Ectodermal cell (in vitro differentiated cells): ENCODE measurements around the gene SLC25A24. TPM values are rescaled to one million over a fixed set of nuclear protein-coding genes. Genes with fewer than 3 reads are reported as not detected.
"Not testable (repeated sequence)": the region's sequence is repeated elsewhere in the genome, so short reads cannot be mapped to it uniquely, and the experiment has no call there.

Experiments
- H3K27ac ChIP-seq: 2 replicates; pipeline ENCODE4 v1.7.0; 2013; ENCODE audit warnings: mild to moderate bottlenecking, low read depth, low read length; ENCODE audit not compliant: insufficient read depth, poor library complexity, severe bottlenecking
- H3K27me3 ChIP-seq: 2 replicates; pipeline ENCODE4 v1.7.0; 2013; ENCODE audit warnings: mild to moderate bottlenecking, low read length; ENCODE audit not compliant: insufficient read depth, control insufficient read depth, poor library complexity, severe bottlenecking
- H3K36me3 ChIP-seq: one replicate; pipeline ENCODE4 v1.7.0; 2013; ENCODE audit warnings: low read length; ENCODE audit not compliant: control insufficient read depth, insufficient read depth
- H3K4me1 ChIP-seq: one replicate; pipeline ENCODE4 v1.7.0; 2013; ENCODE audit warnings: low read length; ENCODE audit not compliant: control insufficient read depth, insufficient read depth
- H3K4me3 ChIP-seq: 2 replicates; pipeline ENCODE4 v1.7.0; 2013; ENCODE audit warnings: low read depth, low read length, control low read depth; ENCODE audit not compliant: insufficient read depth
- H3K9me3 ChIP-seq: 2 replicates; pipeline ENCODE4 v1.7.0; 2013; ENCODE audit warnings: mild to moderate bottlenecking, low read length, moderate library complexity; ENCODE audit not compliant: control insufficient read depth
- WGBS, 2 experiments: methylation state at CpG; one replicate each; pipeline ENCODE4 v1.1.7; 2013; ENCODE audit warnings: missing lambda C conversion rate in 2 of 2; 5-methylcytosine and 5-hydroxymethylcytosine counted together
- polyA plus RNA-seq, 4 experiments: library from polyadenylated mRNA; stranded (reverse); fragments of 50-300 nt; gene quantifications; one replicate each; pipeline ENCODE4 v1.2.3, GENCODE V29; 2013

Gene SLC25A24
- polyA plus RNA-seq (2013, experiment 1 of 4) = 46.2 TPM
- 52.5 TPM for polyA plus RNA-seq (2013, experiment 2 of 4)
- 34.8 TPM for polyA plus RNA-seq (2013, experiment 3 of 4)
- 40.0 TPM for polyA plus RNA-seq (2013, experiment 4 of 4)

DNA sequence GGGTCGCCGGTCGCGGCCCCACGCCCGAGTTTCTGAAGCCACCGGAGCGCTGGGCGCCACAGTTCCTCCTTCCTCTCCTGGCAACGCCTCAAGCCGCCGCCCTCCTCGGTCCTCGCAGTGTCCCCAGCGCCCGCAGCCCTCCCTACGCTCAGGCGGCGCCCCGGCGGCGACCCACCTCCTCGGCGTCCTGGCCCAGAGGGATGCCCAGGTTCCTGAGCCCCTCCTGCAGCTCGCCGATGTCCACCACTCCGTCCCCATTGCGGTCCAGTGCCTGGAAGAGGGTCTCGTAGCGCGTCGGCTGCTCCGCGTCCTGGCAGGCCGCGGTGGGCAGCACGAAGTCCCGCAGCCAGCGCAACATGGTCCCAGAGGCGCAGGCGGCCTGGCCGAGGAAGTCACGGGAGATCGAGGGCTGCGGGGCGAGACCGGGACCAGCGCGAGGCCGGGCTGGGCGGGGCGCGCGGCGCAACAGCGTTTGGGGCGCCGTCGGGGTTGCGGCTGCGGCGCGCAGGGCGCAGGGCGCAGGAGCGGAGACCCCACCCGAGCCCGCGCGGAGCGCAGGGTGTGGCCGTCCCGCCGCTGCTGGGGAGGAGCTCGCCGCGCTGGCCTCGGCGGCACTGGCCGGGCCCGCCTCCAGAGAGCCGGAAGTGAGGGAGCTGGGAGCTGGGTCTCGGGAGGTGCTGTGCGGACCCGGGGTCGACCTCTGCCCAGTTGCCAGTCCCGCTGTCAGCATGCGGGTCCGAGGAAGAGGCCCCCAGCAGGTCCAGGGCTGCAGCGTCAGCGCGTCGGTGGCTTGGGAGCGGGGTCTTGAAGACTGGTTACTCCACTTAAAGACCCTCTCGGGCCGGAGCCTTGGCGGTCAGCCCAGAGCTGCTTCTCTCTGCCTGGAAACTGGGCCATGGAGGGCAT, at the start of gene SLC25A24:
Gene SLC25A24, minus strand, starts transcription at position 563 of the 906 bp plus-strand sequence. Its CDS starts 205 bp downstream, at position 358.
- H3K27ac ChIP-seq = peak within 1 kb of the TSS; percentile 60

DNA sequence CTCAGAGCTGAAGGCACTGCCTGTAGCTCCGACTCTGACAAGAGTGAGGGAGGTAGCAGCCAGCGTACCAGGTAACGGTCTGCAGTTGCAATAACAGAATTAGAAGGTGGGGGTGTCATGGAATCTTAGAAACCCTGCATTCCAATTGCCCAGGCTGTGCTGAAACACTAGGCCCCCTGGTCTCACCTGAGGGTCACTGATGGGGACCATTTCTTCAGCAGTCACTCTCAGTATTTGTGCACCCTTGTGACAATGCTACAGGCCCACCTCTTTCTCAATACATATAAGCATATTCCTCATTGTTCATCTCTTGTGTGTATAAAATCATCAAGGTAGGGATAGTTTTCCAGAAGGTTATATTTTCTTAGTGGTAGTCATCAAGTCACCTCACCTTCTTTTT, 43.8 kb upstream of the SLC25A24 start, which contains the start of gene NBPF4:
Gene NBPF4, minus strand, starts transcription at position 101 of the 400 bp plus-strand sequence. CDS start 315 bp downstream, outside the sequence.
- H3K27me3 ChIP-seq, H3K9me3 ChIP-seq, H3K36me3 ChIP-seq, H3K4me3 ChIP-seq, H3K27ac ChIP-seq, H3K4me1 ChIP-seq: not testable (repeated sequence)
- no CpG with 5 or more reads among the region's 3 CpGs for WGBS, 2 experiments

More for the DNA sequence above, at the start of gene SLC25A24:
- no peaks in the 10 kb centered on the region for H3K9me3 ChIP-seq
- H3K36me3 ChIP-seq = peaks cover 4% of the 10 kb centered on the region
- H3K27me3 ChIP-seq = no peaks in the 10 kb centered on the region
- 0% methylated on average over 97 of the region's 97 CpGs for WGBS, 2 experiments
- H3K4me3 ChIP-seq = peak within 1 kb of the TSS; percentile 94
- no peaks in the 10 kb centered on the region for H3K4me1 ChIP-seq

DNA sequence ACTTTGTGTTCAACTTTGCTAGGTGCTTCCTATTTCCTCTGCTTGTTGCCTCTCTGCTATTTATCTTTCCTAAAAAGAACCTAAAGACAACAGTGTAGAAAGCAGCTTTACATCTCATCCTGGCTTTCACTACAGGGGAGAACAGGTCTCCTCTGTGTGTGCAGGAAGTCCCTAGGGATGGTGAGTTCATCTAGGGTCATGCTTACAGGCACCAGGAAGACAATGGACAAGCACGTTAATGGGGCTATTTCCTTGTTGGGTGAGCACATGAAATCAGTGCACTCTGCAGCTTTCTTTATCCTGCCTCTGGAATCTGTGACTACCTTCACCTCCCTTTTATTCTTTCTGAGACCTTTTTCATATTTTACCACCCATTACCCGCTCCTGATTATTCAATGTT, 39.3 kb upstream of the SLC25A24 start:
- not testable (repeated sequence) for H3K36me3 ChIP-seq, H3K4me1 ChIP-seq, H3K4me3 ChIP-seq, H3K27ac ChIP-seq, H3K27me3 ChIP-seq, H3K9me3 ChIP-seq
- no CpG with 5 or more reads among the region's 2 CpGs for WGBS, 2 experiments

DNA sequence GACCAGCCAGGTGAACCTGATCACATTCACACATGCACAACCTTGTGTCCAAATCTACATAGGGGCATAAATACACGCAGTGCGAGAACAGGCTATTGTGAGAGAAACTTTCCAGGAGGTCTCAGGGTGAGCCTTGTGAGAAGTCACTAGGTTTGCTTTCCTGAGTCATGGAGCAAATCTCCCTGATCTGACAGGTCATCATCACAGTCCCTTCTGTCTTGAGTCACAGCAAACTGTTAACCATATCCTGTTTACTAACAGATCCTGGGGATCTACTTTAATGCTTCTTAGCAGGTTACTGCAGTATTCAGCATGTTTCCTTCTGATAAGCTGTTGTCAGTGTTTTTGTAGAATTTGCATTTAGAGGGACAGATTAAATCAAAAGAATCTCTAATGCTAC, 35.2 kb upstream of the SLC25A24 start:
- no CpG with 5 or more reads among the region's 2 CpGs for WGBS, 2 experiments
- not testable (repeated sequence) for H3K27me3 ChIP-seq, H3K27ac ChIP-seq, H3K9me3 ChIP-seq, H3K36me3 ChIP-seq, H3K4me3 ChIP-seq, H3K4me1 ChIP-seq

DNA sequence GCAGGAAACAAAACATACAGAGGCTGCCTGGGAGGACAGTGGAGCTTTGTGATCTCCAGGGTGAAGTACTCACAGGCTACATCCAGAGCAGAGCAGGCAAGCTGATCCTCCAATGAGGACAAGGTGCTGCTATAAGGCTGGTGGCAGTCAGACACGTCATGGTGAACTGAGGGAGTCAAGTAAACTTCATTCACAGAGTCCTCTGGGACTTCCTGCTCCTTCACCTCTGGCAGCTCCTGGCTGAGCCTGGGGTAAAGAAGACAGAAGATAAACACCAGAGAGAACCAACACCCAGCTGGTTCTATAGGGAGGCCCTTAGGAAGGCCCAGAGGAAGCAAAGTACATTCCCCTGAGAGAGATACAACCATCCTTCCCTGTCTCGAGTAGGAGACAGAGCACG, 32.0 kb upstream of the SLC25A24 start:
- no CpG with 5 or more reads among the region's 3 CpGs for WGBS, 2 experiments
- H3K9me3 ChIP-seq = not testable (repeated sequence)

DNA sequence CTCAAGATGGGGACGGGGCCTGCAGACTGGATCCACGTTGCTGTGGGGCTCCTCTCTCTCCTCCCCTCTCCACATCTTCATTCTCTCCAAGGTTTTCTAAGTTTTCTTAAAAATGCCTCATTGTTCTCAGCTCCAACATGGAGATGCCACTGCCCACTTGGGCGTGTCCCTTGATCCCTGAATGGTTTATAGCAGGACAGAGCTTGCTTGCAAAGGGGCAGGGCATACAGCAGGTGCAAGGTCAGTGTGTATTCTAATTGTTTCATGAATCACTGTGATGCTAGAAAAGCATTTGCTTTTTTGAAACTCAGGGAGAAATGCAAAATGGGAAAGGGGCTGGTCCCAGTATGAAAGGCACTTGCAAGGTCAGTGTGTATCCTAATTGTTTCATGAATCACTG, 29.8 kb upstream of the SLC25A24 start:
- not testable (repeated sequence) for H3K4me3 ChIP-seq, H3K9me3 ChIP-seq, H3K27ac ChIP-seq, H3K27me3 ChIP-seq, H3K36me3 ChIP-seq, H3K4me1 ChIP-seq
- no CpG with 5 or more reads among the region's 3 CpGs for WGBS, 2 experiments

More for the DNA sequence above, 32.0 kb upstream of the SLC25A24 start:
- not testable (repeated sequence) for H3K36me3 ChIP-seq, H3K4me1 ChIP-seq, H3K27ac ChIP-seq, H3K27me3 ChIP-seq, H3K4me3 ChIP-seq

DNA sequence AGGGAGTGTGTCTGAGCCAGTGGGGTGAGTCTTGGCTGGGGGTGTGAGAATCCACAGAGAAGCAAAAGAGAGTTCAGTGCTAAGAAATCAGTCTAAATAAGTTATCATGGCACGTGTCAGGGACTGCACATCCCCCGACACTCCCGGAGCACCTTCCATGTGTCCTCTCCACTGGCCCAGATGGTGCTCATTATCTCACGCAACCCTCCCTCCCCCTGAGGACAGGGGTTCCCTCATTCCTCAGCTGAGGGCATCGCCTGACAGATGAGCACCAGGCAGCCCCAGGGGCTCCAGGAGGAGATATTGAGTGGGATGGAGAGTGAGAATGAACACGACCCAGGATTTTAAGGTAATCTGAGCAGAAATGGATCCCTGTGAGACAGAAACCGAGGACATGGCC, 27.6 kb upstream of the SLC25A24 start:
- not testable (repeated sequence) for H3K27ac ChIP-seq, H3K9me3 ChIP-seq, H3K4me1 ChIP-seq, H3K4me3 ChIP-seq, H3K36me3 ChIP-seq, H3K27me3 ChIP-seq
- WGBS, 2 experiments = no CpG with 5 or more reads among the region's 7 CpGs

DNA sequence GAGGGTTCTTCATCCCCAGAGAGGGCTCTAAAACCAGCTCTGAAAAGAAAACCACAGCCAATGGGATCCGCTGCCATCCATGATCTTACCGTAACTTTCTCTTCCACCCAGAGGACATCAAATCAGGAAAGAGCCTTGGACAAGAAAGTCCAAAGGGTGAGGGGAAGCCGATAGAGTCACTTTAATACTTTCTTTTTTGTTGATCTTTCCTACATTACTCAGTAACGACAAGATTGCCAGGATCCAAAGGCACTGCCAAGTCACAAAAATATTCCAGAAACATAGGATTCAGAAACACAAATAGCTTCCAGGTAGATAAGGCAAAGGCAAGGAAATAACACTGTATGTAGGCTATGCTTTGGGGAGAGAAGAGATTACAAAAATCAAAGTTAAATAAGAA, 26.7 kb upstream of the SLC25A24 start:
- 100% methylated on average over 1 to 2 of the region's 4 CpGs for WGBS, 2 experiments
- H3K9me3 ChIP-seq, H3K4me1 ChIP-seq: not testable (repeated sequence)

DNA sequence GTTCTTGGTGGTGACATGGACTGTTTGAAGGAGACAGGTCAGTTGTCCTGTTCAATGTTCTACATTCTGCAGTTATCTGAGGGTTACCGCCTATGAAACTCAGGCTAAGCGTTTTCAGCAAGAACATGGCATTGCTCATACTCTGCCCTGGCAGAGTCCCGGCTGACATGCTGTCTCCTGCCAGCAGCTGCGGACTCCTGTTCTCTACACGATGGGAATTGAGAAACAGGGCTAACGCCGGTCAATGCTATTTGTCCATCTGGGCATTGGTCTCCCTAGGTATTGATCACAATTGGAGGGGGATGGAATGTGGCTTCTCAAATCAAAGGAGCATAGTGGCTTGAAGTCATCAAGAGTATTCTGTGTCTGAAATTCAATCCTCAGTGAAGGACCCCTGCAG, 23.1 kb upstream of the SLC25A24 start:
- H3K27me3 ChIP-seq, H3K27ac ChIP-seq, H3K9me3 ChIP-seq, H3K4me3 ChIP-seq, H3K4me1 ChIP-seq, H3K36me3 ChIP-seq: not testable (repeated sequence)
- 94 to 96% methylated on average over 7 of the region's 7 CpGs for WGBS, 2 experiments

More for the DNA sequence above, 26.7 kb upstream of the SLC25A24 start:
- not testable (repeated sequence) for H3K27me3 ChIP-seq, H3K4me3 ChIP-seq, H3K36me3 ChIP-seq, H3K27ac ChIP-seq

DNA sequence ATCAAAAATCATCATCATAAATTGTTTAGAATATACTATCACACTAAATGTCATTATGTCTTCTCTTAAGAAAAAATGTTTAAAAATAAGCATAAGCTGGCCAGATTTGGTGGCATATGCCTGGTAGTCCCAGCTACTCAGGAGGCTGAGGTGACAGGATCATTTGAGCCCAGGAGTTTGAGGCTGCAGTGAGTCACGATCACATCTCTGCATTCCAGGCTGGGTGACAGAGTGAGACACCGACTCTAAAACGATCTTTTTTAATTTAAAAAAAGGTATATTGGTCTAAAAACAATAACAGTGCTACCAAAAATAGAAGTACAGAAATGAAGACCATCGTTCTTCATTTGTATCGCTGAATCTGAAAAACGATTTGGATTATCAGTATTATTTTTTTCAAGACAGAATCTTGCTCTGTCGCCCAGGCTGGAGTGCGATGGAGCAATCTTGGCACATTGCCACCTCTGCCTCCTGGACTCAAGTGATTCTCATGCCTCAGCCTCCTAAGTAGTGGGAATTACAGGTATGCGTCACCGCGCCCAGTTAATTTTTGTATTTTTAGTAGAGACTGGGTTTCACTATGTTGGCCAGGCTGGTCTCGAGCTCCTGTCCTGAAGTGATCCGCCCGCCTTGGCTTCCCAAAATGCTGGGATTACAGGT, 17.5 kb upstream of the SLC25A24 start:
- H3K9me3 ChIP-seq, H3K4me1 ChIP-seq, H3K4me3 ChIP-seq, H3K36me3 ChIP-seq, H3K27ac ChIP-seq, H3K27me3 ChIP-seq: not testable (repeated sequence)
- WGBS, 2 experiments = 92 to 100% methylated on average over 8 to 14 of the region's 14 CpGs
